Neural progenitor cell (in vitro differentiated cells): ENCODE data around the gene GHRHR.

Experiments used
- EZH2 ChIP-seq: fragments of 200-600 bp; sonication (generic); IDR thresholded peaks from 2 replicates; pipeline ENCODE4 v1.6.1; 2017; ENCODE audit warnings: antibody characterized with exemption, mild to moderate bottlenecking, moderate library complexity
- EZH2phosphoT487 ChIP-seq: fragments of 200-600 bp; sonication (generic); IDR thresholded peaks from 2 replicates; pipeline ENCODE4 v1.6.1; 2017; ENCODE audit warnings: antibody characterized with exemption
- TF ChIP-seq, protein P1 (sequence below): fragments of 200-600 bp; sonication (generic); IDR thresholded peaks from 2 replicates; pipeline ENCODE4 v1.5.1; 2017; ENCODE audit warnings: antibody characterized with exemption, mild to moderate bottlenecking

DNA sequence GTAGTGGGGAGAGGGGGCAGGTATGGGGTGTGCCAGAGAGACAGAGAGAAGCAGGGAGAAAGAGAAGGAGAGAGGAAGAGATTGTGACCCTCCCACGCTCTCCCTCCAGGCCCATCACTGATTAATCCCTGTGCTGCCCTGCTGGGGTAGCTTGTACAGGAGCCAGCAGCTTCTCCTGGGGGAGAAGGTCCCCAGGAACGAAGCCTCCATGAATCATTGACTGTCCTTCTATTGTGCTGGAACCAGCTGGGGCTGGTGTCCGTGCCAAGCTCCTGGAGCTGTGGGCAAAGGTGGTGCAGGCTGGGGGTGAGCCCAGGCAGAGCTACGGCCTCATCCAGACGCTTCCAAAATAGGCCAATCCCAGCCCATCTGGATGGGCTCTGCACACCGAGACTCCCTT lies 31.2 kb upstream of the GHRHR start:
- TF ChIP-seq EZH2phosphoT487: no peak
- TF ChIP-seq, protein P1, sequence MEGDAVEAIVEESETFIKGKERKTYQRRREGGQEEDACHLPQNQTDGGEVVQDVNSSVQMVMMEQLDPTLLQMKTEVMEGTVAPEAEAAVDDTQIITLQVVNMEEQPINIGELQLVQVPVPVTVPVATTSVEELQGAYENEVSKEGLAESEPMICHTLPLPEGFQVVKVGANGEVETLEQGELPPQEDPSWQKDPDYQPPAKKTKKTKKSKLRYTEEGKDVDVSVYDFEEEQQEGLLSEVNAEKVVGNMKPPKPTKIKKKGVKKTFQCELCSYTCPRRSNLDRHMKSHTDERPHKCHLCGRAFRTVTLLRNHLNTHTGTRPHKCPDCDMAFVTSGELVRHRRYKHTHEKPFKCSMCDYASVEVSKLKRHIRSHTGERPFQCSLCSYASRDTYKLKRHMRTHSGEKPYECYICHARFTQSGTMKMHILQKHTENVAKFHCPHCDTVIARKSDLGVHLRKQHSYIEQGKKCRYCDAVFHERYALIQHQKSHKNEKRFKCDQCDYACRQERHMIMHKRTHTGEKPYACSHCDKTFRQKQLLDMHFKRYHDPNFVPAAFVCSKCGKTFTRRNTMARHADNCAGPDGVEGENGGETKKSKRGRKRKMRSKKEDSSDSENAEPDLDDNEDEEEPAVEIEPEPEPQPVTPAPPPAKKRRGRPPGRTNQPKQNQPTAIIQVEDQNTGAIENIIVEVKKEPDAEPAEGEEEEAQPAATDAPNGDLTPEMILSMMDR: no peak
- TF ChIP-seq EZH2: no peak
